Activated CD8-positive, alpha-beta memory T cell treated with anti-CD3 and anti-CD28 coated beads for 36 hours (primary cell): Measurements from ENCODE around the gene RILPL2. TPM values are rescaled to one million over a fixed set of nuclear protein-coding genes. Genes with fewer than 3 reads are reported as not detected.
"Not testable (repeated sequence)": the region's sequence is repeated elsewhere in the genome, so short reads cannot be mapped to it uniquely, and the experiment has no call there.

Experiments used
- CTCF ChIA-PET: fragments of 350-600 bp; sonication (Branson Sonifier 250); formaldehyde crosslinking; loops from one replicate; lab custom pipeline; 2021; ENCODE audit warnings: antibody characterized with exemption; lab: Charles Lee
- POLR2A ChIA-PET: fragments of 350-600 bp; sonication (Branson Sonifier 250); formaldehyde crosslinking; loops from one replicate; lab custom pipeline; 2021; ENCODE audit warnings: antibody characterized with exemption; lab: Charles Lee
- total RNA-seq, 2 experiments: library from RNA; stranded (reverse); gene quantifications; one replicate each; pipeline ENCODE4 v1.2.3, GENCODE V29; 2021

The RILPL2 gene
- total RNA-seq, 2 experiments from 2014 or later: 23.8 to 24.3 TPM

DNA sequence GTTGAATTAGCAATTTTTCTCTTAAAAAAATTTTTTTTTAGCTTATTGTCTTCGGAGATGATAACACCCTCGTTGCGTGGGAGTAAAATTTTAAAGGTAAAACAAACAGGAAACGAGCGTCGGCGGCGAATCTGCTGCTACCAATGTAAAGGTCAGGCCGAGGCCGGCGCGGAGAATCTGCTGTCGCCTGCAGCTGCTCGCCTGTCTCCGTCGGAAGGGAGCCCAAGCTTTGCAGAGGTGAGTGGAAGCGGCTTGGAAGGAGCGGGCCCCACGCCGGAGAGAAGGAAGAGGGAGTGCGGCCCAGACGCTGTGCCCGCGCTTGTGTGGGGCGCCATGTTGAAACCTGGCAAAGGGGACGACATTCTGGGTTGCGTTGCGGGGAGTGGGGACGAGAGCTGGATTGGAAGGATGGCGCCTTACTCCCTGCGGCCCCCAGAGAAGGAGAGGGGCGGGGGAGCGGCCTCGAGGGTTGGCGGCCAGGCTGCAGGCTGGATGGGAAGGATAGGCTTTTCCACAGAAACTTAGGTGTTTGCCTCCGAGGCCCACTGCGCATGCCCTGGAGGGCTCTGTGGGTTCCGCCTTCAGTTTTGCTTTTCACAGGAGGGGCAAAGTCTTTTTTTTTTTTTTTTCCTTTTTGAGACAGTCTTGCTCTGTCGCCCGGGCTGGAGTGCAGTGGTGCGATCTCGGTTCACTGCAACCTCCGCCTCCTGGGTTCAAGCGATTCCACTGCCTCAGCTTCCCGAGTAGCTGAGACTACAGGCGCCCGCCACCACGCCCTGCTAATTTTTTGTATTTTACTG lies 21.7 kb upstream of the RILPL2 start, which contains the start of gene SNRNP35:
Gene SNRNP35, plus strand, starts transcription at position 160 of the 800 bp plus-strand sequence. CDS start 7,402 bp downstream, outside the sequence.
- CTCF ChIA-PET: interaction anchor here (0.6 to 2.3 kb wide), 5 partner anchors 27 to 180 kb away, joined by 3 to 6 read pairs (median 4); no protein-coding TSS in a partner anchor
- POLR2A ChIA-PET: interaction anchor here (0.5 to 1.3 kb wide), 8 partner anchors 10 to 254 kb away, joined by 3 to 7 read pairs (median 4); partner anchors contain the start of genes ATP6V0A2, KMT5A and SBNO1

DNA sequence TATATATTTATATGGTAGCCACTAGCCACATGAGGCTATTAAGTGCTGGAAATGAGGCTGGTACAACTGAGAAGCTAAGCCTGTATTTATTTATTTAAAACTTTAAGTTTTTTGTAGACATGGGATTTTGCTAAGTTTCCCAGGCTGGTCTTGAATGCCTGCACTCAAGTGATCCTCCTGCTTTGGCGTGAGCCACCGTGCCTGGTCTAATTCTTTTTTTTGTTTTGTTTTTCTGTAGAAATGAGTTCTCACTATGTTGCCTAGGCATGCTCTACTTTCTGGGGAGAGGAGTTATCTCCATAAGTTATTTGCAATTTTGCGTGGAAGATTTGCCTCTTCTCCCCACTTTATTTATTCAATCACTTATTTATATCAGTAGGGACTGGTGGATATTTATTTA lies 16.7 kb upstream of the RILPL2 start:
- ChIA-PET CTCF (no interaction called here), POLR2A (no interaction called here)

DNA sequence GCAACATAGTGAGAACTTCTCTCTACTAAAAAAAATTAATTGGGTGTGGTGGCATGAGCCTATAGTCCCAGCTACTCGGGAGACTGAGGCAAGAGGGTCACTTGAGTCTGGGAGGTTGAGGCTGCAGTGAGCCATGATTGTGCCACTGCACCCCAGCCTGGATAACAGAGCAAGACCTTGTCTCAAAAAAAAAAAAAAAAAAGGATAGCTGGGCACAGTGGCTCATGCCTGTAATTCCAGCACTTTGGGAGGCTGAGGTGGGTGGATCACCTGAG lies 15.7 kb upstream of the RILPL2 start:
- ChIA-PET CTCF (interaction anchor here (0.6 to 1.1 kb wide), 3 partner anchors 15 to 23 kb away, joined by 3 to 5 read pairs (median 4); no protein-coding TSS in a partner anchor), POLR2A (interaction anchor here (0.6 to 0.7 kb wide), 3 partner anchors 126 to 262 kb away, joined by 3 to 10 read pairs (median 3); no protein-coding TSS in a partner anchor)

DNA sequence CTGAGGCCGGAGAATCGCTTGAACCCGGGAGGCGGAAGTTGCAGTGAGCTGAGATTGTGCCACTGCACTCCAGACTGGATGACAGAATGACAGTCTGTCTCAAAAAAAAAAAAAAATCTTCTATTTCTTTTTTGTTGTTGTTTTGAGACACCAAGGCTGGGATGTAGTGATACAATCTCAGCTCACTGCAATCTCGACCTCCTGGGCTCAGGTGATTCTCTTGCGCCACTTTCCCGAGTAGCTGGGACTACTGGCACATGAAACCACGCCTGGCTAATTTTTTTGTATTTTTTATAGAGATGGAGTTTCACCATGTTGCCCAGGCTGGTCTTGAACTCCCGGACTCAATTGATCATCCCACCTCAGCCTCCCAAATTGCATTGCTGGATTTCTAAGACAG lies 14.2 kb upstream of the RILPL2 start:
- POLR2A ChIA-PET: no interaction called here
- CTCF ChIA-PET: interaction anchor here (1.2 kb wide), 1 partner anchor 23 kb away, joined by 4 read pairs; no protein-coding TSS in a partner anchor

DNA sequence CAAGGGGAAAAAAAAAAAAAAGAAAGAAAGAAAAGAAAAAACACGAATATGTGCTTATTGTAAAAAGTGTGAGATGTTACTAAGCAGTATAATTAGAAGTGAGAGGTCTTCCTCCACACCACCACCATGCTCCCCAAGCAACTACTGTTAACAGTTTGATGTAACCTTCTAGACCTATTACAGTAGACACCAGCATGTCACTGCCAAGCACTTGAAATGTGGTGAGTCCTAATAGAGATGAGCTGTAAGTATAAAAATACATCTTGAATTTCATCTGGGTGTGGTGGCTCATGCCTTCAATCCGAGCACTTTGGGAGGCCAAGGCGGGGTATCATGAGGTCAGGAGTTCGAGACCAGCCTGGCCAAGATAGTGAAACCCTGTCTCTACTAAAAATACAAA lies 13.4 kb upstream of the RILPL2 start:
- ChIA-PET CTCF (interaction anchor here (1.2 kb wide), 1 partner anchor 22 kb away, joined by 4 read pairs; no protein-coding TSS in a partner anchor), POLR2A (no interaction called here)

DNA sequence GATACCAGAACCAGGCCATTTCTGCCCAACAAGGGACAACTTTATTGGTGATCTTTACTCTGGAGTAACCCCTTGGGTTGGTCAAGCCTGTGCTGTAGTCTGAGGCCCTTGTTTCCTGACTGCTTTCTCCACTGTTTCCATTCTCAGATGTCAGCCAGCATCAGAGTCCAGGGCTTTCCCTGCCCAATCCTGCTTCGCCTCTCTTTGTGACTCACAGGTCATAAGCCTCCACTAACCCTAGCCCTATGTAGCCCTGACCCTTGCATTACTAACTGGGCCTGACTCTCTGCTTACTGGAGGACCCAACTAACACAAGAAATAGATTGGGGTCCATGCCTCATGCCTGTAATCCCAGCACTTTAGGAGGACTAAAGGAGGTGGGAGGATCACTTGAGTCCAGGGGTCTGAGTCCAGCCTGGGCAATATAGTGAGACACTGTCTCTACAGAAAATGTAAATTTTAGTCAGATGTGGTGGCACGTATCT lies 12.8 kb upstream of the RILPL2 start:
- POLR2A ChIA-PET: interaction anchor here (1.3 kb wide), 2 partner anchors 13 to 135 kb away, joined by 3 to 16 read pairs; partner anchors contain the start of genes RILPL2 and TMED2
- CTCF ChIA-PET: interaction anchor here (1.1 to 1.3 kb wide), 4 partner anchors 8 to 22 kb away, joined by 3 to 4 read pairs (median 4); no protein-coding TSS in a partner anchor

DNA sequence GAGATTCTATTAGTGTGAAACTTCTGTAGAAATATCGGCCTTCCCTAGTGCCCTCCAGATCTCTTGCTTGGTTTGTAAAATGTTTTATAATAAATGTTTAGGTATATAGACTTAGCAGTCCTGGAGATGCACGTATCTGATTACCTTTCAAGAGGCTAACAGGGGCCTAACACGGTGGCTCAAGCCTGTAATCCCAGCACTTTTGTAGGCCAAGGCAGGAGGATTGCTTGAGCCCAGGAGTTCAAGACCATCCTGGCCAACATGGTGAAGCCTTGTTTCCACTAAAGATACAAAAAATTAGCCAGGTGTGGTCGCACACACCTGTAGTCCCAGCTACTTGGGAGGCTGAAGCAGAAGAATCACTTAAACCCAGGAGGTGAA lies 9.8 kb upstream of the RILPL2 start:
- ChIA-PET POLR2A (interaction anchor here (0.5 kb wide), 1 partner anchor 41 kb away, joined by 7 read pairs; no protein-coding TSS in a partner anchor), CTCF (interaction anchor here (2.2 kb wide), 1 partner anchor 11 kb away, joined by 7 read pairs; the partner anchor contains the start of gene RILPL2)

DNA sequence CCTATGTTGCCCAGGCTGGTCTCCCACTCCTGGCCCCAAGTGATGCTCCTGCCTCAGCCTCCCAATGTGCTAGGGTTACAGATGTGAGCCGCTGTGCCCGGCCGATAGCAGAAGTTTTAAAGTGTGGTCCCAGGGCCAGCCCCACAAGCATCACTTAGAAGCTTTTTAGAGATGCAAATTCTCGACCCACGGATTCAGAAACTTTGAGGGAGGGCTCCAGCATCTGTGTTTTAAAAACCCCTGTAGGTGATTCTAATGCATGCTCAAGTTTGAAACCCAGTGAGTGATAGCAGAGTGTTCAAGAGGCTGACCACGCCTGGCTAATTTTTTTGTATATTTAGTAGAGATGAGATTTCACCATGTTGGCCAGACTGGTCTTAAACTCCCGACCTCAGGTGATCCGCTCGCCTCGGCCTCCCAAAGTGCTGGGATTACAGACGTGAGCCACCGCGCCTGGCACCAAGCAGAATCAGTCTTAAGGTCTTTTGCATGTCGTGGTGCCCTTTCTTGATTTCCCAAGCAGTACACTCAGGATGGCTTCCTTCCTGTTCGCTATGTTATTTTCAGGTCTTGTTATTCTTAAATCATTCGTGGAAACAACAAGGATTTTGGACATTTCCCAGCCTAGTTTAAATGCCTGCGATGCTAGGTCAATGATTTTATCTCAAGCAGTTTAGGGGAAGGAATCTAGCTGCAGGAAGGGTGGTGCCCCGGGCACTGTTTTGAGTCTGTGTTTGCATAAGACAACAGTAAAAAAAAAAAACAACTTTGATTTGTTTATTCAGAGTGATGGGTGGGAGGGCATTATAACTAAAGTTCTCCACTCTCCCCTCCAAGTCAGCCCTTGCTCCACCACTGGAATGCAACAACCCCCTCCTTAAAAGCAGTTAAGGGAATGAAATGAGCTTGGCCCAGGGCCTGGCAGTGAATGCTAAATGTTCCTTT lies 9.2 kb upstream of the RILPL2 start:
- CTCF ChIA-PET: interaction anchor here (2.2 kb wide), 1 partner anchor 10 kb away, joined by 7 read pairs; the partner anchor contains the start of gene RILPL2
- POLR2A ChIA-PET: interaction anchor here (0.5 kb wide), 1 partner anchor 40 kb away, joined by 7 read pairs; no protein-coding TSS in a partner anchor

DNA sequence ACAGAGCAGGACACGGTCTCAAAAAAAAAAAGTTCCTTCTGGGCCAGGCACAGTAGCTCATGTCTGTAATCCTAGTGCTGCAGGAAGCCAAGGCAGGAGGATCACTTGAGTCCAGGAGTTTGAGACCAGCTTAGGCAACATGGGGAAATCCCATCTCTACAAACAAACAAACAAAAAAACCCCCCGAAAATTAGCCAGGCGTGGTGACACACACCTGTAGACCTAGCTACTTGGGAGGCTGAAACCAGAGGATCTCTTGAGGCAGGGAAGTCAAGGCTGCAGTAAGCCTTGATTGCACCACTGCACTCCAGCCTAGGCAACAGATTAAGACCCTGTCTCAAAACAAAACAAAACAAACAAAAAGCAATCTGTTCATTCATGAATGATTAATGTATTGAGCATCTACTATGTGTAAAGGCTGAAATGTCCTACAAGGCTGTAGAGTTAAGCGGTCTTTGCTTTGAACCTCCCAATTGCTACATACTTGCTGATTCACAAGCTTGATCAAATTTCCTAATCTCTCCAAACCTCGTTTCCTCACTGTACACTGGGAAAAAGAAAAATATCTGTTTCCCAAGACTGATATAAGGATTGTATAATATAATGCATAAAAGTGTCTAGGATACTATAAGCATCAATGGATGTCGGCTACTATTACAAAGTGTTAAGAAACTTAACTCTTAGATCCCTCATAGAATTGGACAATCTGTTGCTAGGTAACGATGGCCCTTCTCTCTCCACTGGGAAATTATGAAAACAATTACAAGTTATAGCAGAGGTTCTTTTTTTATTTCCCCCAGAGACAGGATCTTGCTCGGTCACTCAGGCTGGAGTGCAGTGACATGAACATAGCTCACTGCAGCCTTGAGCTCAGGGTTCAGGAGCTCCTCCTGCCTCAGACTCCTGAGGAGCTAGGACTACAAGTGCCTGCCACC lies 7.9 kb upstream of the RILPL2 start:
- ChIA-PET CTCF (interaction anchor here (1.1 kb wide), 1 partner anchor 10 kb away, joined by 3 read pairs; no protein-coding TSS in a partner anchor), POLR2A (no interaction called here)

DNA sequence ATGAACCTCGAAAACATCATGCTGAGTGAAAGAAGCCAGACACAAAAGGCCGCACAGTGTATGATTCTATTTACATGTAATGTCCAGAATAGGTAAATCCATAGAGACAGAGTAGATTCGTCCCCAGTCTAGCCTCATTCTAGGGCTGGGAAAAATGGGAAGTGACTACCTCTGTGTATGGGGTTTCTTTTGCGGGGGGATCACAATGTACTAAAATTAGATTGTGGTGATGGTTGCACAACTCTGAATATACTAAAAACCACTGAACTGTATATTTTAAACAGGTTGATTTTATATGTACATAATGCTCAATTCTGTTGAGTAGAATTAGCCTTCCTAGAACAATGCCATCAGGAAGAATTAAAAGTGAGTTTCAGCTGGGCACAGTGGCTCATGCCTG lies 6.3 kb upstream of the RILPL2 start:
- CTCF ChIA-PET: no interaction called here

DNA sequence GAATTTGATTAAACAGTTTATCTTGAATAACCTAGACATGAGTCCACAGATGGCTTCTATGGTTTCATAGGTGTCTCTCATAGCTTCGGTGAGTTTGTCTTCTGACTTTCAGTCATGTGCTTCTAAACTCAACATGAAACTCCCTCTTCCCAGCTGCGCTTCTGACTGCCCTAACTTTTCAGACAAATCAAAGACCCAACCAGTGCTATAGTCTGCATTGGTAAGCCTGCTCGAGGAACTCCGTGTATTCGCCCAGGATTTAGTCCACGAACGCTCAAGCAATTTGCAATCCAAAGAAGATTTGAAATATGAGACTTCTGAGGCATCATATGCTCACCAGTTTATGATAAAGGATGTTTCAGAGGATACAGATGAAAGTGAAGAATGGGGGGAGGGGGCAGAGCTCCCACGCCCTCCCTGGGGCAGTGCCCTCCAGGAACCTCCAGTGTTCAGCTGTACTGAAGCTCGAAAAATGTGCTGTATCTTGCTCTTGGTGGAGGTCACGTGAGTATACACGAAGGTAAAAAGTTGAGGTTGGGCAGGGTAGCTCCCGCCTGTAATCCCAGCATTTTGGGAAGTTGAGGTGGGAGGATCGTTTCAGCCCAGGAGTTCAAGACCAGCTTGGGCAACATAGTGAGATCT lies 5.2 kb upstream of the RILPL2 start:
- POLR2A ChIA-PET: no interaction called here
- CTCF ChIA-PET: interaction anchor here (0.6 kb wide), 1 partner anchor 1532 kb away, joined by 8 read pairs; no protein-coding TSS in a partner anchor

More for the DNA sequence above, 6.3 kb upstream of the RILPL2 start:
- POLR2A ChIA-PET: interaction anchor here (0.7 kb wide), 1 partner anchor 135 kb away, joined by 3 read pairs; no protein-coding TSS in a partner anchor

DNA sequence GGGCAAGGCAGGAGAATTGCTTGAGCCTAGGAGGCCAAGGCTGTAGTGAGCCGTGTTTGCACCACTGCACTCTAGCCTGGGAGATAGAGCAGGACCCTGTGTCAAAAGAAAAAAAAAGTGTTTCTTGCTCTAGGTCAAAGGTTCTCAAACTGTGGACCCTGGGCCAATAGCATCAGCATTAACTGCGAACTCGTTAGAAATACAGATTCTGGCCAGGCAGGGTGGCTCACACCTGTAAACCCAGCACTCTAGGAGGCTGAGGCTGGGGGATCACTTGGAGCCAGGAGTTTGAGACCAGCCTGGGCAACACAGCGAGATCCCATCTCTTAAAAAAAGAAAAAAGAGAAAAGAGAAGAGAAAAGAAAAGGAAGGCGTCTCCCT lies 858 bp downstream of the RILPL2 start:
- ChIA-PET CTCF (interaction anchor here (0.9 to 2.5 kb wide), 3 partner anchors 8 to 71 kb away, joined by 3 to 9 read pairs (median 7); partner anchors contain the start of gene SBNO1), POLR2A (interaction anchor here (0.6 to 2.5 kb wide), 5 partner anchors 13 to 203 kb away, joined by 3 to 16 read pairs (median 7); partner anchors contain the start of genes MPHOSPH9 and MTRFR)

DNA sequence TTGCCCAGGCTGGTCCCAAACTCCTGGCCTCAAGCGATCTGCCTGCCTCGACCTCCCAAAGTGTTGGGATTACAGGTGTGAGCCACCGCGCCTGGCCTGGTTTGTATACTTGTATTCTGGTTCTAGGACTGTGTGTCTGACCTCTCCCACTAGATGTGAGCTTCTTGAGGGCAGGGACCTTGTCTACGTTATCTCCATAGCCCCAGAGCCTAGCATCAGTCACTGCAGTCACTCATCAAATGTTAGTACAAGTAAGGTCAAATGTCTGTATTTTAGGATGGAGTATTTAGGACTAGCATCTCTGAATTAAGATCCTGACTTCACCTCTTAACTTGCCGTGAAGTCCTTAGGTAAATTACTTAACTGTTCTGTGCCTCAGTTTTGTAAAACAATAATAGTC lies 2.9 kb downstream of the RILPL2 start:
- POLR2A ChIA-PET: interaction anchor here (1.4 kb wide), 1 partner anchor 68 kb away, joined by 3 read pairs; no protein-coding TSS in a partner anchor
- CTCF ChIA-PET: interaction anchor here (0.6 to 1.1 kb wide), 3 partner anchors 10 to 98 kb away, joined by 3 to 5 read pairs (median 3); no protein-coding TSS in a partner anchor

DNA sequence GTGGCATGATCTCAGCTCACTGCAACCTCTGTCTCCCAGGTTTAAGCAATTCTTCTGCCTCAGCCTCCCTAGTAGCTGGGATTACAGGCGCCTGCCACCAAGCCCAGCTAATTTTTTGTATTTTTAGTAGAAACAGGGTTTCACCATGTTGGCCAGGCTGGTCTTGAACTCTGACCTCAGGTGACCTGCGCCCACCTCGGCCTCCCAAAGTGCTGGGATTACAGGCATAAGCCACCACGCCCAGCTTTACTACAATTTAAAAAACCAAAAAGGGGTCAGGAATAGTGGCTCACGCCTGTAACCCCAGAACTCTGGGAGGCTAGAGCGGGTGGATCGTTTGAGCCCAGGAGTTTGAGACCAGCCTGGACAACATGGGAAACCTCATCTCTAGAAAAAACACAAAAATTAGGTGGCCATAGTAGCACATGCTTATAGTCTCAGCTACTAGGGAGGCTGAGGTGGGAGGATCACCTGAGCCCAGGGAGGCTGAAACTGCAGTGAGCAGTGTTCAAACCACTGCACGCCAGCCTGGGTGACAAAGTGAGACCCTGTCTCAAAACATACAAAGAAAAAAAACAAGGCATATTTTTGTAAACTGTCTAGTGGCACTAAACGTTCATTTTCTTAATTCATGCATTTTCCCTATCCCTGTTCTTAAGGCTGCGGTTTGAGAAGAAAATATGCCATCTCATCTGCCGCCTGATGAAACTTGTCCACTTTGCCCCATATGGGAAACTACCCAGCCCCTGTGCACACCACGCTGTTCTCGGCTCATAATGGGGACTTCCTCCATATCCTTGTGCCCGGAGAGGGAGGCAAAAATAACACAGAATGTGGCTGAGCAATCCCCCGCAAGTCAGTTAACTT lies 4.3 kb downstream of the RILPL2 start:
- POLR2A ChIA-PET: interaction anchor here (0.8 kb wide), 1 partner anchor 153 kb away, joined by 3 read pairs; no protein-coding TSS in a partner anchor

DNA sequence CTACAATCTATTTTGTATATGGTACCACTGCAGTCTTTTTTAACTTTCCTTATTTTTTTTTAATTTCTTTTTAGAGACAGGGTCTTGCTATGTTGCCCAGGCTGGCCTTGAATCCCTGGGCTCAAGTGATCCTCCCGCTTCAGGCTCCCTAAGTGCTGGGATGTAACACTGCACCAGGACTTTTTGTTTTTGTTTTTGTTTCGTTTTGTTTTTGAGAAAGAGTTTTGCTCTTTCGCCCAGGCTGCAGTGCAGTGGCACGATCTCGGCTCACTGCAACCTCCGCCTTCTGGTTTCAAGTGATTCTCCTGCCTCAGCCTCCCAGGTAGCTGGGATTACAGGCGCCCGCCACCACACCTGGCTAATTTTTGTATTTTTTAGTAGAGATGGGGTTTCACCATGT lies 7.4 kb downstream of the RILPL2 start:
- CTCF ChIA-PET: interaction anchor here (0.9 to 1.0 kb wide), 2 partner anchors 11 to 23 kb away, joined by 3 to 4 read pairs; no protein-coding TSS in a partner anchor
- POLR2A ChIA-PET: not testable (repeated sequence)

More for the DNA sequence above, 4.3 kb downstream of the RILPL2 start:
- CTCF ChIA-PET: interaction anchor here (0.8 to 2.1 kb wide), 3 partner anchors 11 to 162 kb away, joined by 3 to 5 read pairs (median 3); partner anchors contain the start of gene SNRNP35
